Kidney epithelial cell (primary cell): ENCODE data around the gene ALDH8A1. TPM values are rescaled to one million over a fixed set of nuclear protein-coding genes. Genes with fewer than 3 reads are reported as not detected.

Experiments
- DNase-seq: peaks from one replicate; pipeline ENCODE4 v3.0.0-alpha.2; 2010; ENCODE audit warnings: low read depth
- H3K27me3 ChIP-seq: 2 replicates; pipeline ENCODE4 v1.6.0; 2011; ENCODE audit warnings: low read length; ENCODE audit not compliant: control insufficient read depth, insufficient read depth
- H3K36me3 ChIP-seq: 2 replicates; pipeline ENCODE4 v1.5.1; 2011; ENCODE audit warnings: low read length; ENCODE audit not compliant: control insufficient read depth, insufficient read depth
- H3K4me3 ChIP-seq: 2 replicates; pipeline ENCODE4 v1.5.1; 2011; ENCODE audit warnings: low read depth, mild to moderate bottlenecking, control low read depth, low read length
- CTCF ChIP-seq: IDR thresholded peaks from 2 replicates; pipeline ENCODE4 v1.5.1; 2011; ENCODE audit warnings: mild to moderate bottlenecking, moderate library complexity, low read length, control low read depth, inconsistent platforms; ENCODE audit not compliant: insufficient read depth, poor library complexity, severe bottlenecking
- total RNA-seq: library from RNA; depleted of rRNA; stranded (reverse); fragments of >200 nt; gene quantifications from 2 replicates; pipeline ENCODE4 v1.2.3, GENCODE V29; 2015

ALDH8A1 gene
- 0.46 and 9.3 TPM in 2 replicates for total RNA-seq

- DNase-seq = no peak
- no peaks in the 10 kb centered on the region for H3K27me3 ChIP-seq
- TF ChIP-seq CTCF = no peak
- H3K36me3 ChIP-seq = no peaks in the 10 kb centered on the region
- no peak within 1 kb of the TSS for H3K4me3 ChIP-seq
These were observed at the start of gene ALDH8A1 for GRCh38 chr6:134949927-134950326. TSS of gene ALDH8A1 (minus strand) at chr6:134950101. CDS start at chr6:134950053, 48 bp downstream.

GRCh38 chr6:134999107-134999506 is 49.2 kb upstream of the ALDH8A1 start:
- Histone ChIP-seq H3K4me3 (no peak overlapping the region), H3K36me3 (no peaks in the 10 kb centered on the region), H3K27me3 (no peaks in the 10 kb centered on the region)
- DNase-seq = no peak
- TF ChIP-seq CTCF = no peak

GRCh38 chr6:134997133-134997995 is 47.5 kb upstream of the ALDH8A1 start:
- Histone ChIP-seq H3K36me3 (no peaks in the 10 kb centered on the region), H3K4me3 (no peak overlapping the region), H3K27me3 (no peaks in the 10 kb centered on the region)
- TF ChIP-seq CTCF = no peak
- no peak for DNase-seq

- no peak for DNase-seq
- no peak overlapping the region for H3K4me3 ChIP-seq
- H3K36me3 ChIP-seq = no peaks in the 10 kb centered on the region
- no peaks in the 10 kb centered on the region for H3K27me3 ChIP-seq
- no peak for TF ChIP-seq CTCF
These were observed 45.6 kb upstream of the ALDH8A1 start for GRCh38 chr6:134995536-134995935.

- no peak for DNase-seq
- no peak for TF ChIP-seq CTCF
- Histone ChIP-seq H3K4me3 (no peak overlapping the region), H3K27me3 (no peaks in the 10 kb centered on the region), H3K36me3 (no peaks in the 10 kb centered on the region)
These were observed 44.5 kb upstream of the ALDH8A1 start for GRCh38 chr6:134994431-134994830.

- DNase-seq = no peak
- no peak for TF ChIP-seq CTCF
- Histone ChIP-seq H3K4me3 (no peak overlapping the region), H3K27me3 (no peaks in the 10 kb centered on the region), H3K36me3 (no peaks in the 10 kb centered on the region)
These were observed 42.3 kb upstream of the ALDH8A1 start for GRCh38 chr6:134992155-134992554.
